Sigmoid colon (tissue), 3 donors: ENCODE data around the gene TRIM8.

Experiments used
- POLR2A ChIP-seq, 2 donors: fragments of 450-650 bp; IDR thresholded peaks; one replicate each; pipeline ENCODE4 v1.6.1; 2016; ENCODE audit warnings: antibody characterized with exemption in 2 of 2, mild to moderate bottlenecking in 2 of 2, moderate library complexity in 2 of 2
- TF ChIP-seq, protein P1 (sequence below), 4 experiments: fragments of 450-650 bp in 3 of 4; fragments of 200-600 bp in 1 of 4; IDR thresholded peaks; one replicate each; pipeline ENCODE4 v1.5.1; 2016 to 2019; ENCODE audit warnings: antibody characterized with exemption in 4 of 4, mild to moderate bottlenecking in 3 of 4, moderate library complexity in 2 of 4

DNA sequence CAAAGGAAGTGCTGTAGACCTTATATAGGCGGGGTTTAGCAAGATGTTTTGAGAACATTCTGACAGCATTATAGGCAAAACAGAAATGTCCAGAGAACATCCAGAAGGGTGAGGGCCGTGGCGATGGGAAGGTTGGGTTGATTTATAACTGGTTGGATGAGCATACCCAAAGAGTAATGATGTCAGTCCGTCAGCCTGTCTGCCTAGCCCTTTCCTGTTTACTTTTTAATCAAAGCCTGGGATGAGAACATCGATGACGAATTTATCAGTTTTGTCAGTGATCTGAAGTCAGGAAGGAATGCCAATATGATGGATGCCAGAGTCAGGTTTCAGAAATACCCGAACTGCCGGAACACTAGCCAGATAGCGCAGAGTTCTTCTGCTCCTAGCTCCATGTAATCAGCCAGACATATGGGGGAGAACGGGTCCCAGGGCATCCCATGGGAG lies 33.8 kb upstream of the TRIM8 start:
- TF ChIP-seq, protein P1, sequence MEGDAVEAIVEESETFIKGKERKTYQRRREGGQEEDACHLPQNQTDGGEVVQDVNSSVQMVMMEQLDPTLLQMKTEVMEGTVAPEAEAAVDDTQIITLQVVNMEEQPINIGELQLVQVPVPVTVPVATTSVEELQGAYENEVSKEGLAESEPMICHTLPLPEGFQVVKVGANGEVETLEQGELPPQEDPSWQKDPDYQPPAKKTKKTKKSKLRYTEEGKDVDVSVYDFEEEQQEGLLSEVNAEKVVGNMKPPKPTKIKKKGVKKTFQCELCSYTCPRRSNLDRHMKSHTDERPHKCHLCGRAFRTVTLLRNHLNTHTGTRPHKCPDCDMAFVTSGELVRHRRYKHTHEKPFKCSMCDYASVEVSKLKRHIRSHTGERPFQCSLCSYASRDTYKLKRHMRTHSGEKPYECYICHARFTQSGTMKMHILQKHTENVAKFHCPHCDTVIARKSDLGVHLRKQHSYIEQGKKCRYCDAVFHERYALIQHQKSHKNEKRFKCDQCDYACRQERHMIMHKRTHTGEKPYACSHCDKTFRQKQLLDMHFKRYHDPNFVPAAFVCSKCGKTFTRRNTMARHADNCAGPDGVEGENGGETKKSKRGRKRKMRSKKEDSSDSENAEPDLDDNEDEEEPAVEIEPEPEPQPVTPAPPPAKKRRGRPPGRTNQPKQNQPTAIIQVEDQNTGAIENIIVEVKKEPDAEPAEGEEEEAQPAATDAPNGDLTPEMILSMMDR (IDR thresholded peaks at IDR 0.05): no peak
- no peak for TF ChIP-seq POLR2A (IDR thresholded peaks at IDR 0.05)
